Measurements from ENCODE around the gene FOXC2.

FOXC2 gene

GRCh38 chr16:86590501-86591144 lies 24.0 kb downstream of the FOXC2 start:
- no peak for DNase-seq (ENCODE audit: low spot score)

DNA sequence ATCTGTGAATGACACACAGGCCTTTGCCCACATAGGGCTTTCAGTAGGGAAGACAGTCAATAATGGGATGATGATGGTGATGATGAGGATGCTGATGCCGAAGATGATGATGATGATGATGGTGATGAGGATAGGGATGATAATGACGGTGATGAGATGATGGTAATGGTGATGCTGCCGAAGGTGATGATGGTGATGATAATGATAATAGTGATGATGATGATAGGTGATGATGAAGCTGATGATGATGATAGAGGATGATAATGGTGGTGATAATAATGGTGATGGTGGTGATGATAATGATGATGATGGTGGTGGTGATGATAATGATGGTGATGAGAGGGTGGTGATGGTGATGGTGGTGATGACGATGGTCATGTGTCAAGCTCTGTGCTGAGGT lies 24.6 kb downstream of the FOXC2 start:
- DNase-seq (ENCODE audit: low spot score): no peak

DNA sequence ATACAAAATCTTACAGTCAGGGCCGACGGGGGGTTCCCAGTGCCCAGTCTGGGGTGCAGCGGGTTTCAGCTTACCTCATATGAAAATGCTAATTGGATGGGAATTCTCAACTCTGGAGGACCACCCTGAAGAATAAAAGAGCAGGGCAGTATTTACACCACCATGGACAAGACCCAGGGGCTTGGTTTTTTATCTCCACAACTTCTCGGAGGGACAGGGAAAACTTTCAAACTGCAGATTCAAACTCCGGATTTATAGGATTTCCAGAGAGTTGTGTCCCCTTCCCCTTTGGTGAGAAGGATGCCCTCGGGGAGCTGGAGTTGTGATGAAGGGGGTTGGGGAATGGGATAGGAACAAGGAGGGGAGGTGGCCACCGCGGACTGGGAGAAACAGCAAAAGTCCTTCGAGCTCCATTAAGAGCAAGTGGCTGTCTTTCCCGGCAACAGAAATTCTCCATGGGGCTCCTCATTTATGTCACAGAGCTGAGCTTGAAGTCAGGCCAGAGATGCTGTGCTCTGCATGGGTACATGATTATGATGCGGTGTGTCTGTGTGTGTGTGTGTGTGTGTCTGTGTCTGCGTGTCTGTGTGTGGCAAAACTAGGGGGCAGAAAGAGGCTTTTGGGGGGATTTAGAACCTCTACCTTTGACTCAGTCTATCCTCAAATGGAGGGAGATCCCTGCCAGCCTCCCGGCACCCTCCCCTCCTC lies 27.4 kb downstream of the FOXC2 start:
- no peak for DNase-seq (ENCODE audit: low spot score)

DNA sequence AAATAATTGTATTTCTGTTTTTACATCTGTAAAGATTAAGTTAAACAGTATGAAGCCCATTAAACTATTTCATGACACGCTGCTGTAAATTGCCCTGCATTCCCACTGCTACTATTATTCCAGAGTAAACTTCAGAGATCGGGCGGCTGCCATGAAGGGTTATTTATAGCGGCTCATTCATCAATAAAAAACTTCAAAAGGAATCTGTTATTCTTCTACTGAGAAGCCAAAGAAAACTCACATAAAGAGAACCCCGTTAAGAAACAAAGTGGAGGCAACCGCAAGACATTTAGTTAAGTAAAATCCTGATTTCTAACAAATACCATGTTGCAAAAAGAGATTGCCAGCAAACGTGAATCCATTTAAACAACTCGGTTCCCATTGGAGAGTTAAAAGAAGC lies 28.1 kb downstream of the FOXC2 start:
- no peak for DNase-seq (ENCODE audit: low spot score)

GRCh38 chr16:86595983-86596605 lies 29.5 kb downstream of the FOXC2 start:
- DNase-seq (ENCODE audit: low spot score): no peak

DNA sequence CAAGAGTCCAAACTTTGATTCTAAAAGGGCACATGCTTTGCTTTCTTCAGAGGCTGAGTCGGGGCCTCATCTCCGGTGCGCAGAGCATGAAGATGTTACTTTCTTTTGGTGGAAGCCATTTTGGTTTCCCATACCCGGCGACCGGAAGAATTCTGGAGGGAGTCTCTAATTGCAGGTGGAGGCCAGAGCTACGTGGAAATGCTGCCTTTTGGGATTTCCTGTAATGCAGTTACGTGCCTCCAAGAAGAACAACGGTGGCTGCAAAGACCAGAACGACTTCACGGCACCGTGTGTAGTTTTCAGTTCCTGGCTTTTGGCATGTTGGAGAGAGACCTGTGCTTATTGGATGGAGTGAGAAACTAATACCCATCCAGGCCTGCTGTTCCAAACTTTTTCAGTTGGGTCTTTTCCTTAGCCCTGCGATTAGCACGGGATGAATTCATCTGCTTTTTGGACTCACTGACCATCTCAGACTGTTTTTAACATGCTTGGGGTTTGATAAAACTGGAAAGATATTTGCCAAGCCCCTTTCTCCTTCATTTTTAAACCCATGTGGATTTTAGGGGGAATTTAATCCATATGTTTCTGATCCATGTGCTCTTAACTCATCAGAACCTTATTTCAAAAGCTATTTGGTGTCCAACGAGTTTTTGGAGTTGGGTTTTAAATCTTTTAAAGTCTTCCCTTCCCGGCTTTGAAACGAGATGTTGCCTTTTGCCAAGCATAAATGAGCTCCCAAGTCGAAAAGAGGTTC lies 30.7 kb downstream of the FOXC2 start:
- no peak for DNase-seq (ENCODE audit: low spot score)

GRCh38 chr16:86597880-86598606 lies 31.4 kb downstream of the FOXC2 start:
- no peak for DNase-seq (ENCODE audit: low spot score)

- no peak for DNase-seq (ENCODE audit: low spot score)
Observed at GRCh38 chr16:86598607-86599565, 32.3 kb downstream of the FOXC2 start.

- no peak for DNase-seq (ENCODE audit: low spot score)
Observed at GRCh38 chr16:86601356-86601755, 34.7 kb downstream of the FOXC2 start.

DNA sequence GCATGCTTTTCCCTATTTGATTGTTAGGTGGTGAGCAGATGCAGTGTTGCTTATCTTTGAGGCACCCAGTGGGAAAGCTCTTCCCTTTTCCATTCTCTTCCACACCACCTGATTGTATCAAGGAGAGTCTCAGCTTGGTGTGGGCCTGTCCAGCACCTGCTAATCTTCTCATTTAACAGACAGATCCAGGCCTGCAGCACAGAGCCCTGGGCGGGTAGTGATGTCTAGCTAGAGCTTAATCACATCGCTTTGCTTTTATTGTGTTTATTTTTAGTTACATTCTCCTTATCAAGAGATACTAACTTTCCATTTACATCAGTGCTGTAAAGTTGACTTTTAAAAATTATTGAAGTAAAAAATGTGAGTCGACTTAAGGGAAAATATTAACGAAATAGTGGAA lies 35.9 kb downstream of the FOXC2 start:
- DNase-seq (ENCODE audit: low spot score): no peak

GRCh38 chr16:86604436-86605193 lies 38.0 kb downstream of the FOXC2 start:
- no peak for DNase-seq (ENCODE audit: low spot score)

DNA sequence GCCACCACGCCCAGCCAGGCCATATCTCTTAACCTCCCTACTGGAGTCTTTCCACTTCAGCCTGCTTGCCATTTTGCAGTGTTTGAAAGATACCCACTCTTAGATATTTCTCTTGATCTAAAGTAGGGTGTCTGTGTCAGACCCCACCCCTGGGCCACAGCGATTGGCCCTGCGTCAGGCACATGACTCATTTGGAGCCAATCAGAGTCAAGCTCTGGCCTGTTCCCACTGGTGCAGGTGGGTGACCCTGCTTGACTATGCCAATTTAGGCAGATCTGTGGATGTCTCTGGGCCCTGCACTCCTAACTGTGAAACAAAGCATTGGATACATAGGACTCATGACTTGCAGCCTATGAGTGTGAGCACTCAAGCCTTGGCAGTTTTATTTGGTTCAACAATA lies 39.3 kb downstream of the FOXC2 start:
- no peak for DNase-seq (ENCODE audit: low spot score)

GRCh38 chr16:86608301-86608747 lies 41.7 kb downstream of the FOXC2 start:
- DNase-seq (ENCODE audit: low spot score): no peak

- peak; percentile 88 for DNase-seq (ENCODE audit: low spot score)
Observed at GRCh38 chr16:86609115-86609514, 42.5 kb downstream of the FOXC2 start.

DNA sequence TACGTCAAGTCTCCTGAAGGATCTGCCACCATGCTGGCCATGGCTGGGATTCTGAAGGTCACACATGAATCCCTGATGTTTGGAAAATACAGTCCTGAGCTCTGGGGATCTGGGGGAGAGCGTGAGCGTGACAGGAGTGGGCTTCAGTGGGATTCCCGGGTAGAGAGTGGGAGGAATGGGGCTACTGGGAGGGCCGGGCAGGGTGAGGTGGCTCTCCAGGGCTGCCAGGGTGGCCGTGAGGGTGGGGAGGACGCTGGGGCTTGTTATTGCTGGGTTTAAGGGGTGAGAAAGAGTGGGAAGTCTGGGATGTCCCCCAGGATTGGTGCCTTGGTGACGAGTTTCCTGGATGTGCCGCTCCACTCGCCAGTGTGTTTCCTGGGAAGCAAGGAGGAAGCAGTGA lies 43.0 kb downstream of the FOXC2 start:
- no peak for DNase-seq (ENCODE audit: low spot score)

DNA sequence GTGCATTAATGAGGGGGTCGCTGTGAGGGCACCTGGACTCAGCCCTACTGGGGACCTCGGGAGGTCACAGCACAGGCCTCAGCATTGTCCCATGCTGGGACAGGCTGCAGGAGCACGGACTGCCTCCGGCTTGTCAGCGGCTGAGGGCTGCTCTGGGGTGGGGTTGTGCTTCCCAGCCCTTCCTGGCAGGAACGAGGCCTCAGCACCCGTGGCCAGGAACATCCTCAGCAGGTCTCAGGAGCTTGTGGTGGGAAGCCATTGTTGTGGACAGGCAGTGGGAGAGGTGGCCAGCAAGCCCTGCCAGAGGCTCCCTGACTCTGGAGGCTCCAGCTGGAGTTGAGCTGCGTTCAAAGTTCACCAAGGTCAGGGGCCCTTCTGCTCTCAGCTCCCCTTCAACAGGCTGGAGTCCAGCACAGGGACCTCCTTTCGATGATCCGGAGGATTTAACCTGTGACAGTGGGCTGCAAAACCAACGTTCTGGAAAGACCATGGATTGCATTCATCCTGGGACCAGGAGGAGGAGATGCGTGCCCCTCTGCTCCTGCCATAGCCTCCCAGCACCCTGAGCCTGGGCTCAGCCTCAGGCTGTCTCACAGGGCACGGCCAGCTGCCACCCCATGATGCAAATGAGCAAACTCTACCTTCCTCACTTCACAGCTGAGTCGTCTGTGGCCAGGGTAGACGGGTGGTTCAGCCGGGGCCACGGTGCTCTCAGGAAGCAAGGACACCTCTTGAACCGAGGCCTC lies 44.3 kb downstream of the FOXC2 start:
- DNase-seq (ENCODE audit: low spot score): no peak

DNA sequence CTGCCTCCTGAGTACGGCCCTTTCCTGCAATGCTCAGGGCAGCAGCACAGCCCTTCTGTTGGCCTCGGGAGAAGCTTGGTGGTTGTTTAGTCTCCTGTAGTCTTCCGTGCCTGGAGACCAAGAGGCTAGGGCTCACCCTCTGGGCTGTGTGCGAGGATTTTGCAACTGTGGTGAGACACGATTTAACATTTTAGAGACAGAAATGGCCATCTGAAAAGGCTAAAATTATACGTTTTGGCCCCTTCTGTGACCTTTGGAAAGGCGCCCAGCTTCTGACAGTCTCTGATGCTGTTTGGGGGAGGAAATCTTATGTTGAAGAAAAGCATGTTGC lies 44.9 kb downstream of the FOXC2 start:
- peak; percentile 84 for DNase-seq (ENCODE audit: low spot score)

DNA sequence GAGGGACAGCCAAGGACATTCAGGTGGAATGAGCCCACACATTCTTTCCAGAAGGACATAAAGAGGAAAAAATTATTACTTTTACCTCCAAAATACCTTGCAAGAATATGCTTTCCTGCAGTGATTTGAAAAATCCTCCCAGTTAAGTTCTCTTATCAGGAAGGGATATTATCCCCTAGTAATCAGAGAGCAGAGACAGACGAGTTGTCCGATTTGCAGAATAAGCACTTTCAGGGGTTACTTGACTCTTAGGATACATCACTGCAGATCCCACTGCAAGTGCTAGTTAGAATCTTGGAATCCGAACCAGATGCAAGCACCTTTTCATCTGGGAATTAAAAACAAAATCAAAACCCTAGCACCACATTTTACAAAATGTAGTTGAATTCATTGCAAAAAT lies 45.3 kb downstream of the FOXC2 start:
- no peak for DNase-seq (ENCODE audit: low spot score)

DNA sequence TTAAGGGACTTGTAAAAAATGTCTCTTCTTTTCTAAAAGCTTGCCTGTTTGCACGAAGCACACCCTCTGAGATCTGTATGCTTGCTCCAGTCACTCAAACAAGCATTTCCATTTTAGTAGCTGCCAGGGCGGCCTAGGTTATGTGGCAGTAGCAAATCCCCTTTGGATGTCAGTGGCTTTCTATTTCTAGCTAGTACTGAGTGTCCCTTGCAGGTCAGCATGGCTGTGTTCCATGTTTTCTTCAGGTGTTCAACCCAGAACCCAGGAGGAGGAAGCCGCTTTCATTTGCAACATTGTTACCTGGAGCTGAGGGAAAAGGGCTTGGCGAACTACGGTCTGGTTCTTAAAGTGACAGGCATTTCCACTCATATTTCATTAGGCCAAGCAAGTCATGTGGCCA lies 48.1 kb downstream of the FOXC2 start:
- no peak for DNase-seq (ENCODE audit: low spot score)

- no peak for DNase-seq (ENCODE audit: low spot score)
Observed at GRCh38 chr16:86616906-86617305, 50.3 kb downstream of the FOXC2 start.
